AG08395 (cell line): ENCODE measurements around the gene RPS16.

Experiments used
- DNase-seq: peaks from one replicate; pipeline ENCODE4 v3.0.0; 2012; ENCODE audit warnings: mixed read lengths, low spot score

Gene RPS16

DNA sequence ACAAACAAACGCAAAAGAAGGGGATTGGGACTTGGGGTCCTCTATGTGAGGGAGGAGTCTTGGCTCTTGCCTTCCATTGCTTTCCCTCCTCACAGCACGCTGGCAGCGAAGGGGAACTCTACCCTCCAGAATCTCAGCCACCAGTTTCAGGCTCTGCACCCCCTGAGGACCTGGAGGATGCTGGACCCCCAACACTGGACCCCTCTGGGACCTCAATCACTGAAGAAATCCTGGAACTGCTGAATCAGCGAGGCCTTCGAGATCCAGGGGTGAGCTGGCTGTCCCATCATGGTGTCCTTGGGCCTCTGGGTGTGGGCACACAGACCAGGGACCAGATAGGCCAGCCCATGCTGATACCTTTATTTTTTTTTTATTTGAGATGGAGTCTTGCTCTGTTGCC is 13.7 kb downstream of the RPS16 start:
- DNase-seq, result no peak

- no peak for DNase-seq
Observed at GRCh38 chr19:39420769-39421168, 15.0 kb downstream of the RPS16 start.

GRCh38 chr19:39419003-39419402 is 16.7 kb downstream of the RPS16 start:
- DNase-seq, result no peak

DNA sequence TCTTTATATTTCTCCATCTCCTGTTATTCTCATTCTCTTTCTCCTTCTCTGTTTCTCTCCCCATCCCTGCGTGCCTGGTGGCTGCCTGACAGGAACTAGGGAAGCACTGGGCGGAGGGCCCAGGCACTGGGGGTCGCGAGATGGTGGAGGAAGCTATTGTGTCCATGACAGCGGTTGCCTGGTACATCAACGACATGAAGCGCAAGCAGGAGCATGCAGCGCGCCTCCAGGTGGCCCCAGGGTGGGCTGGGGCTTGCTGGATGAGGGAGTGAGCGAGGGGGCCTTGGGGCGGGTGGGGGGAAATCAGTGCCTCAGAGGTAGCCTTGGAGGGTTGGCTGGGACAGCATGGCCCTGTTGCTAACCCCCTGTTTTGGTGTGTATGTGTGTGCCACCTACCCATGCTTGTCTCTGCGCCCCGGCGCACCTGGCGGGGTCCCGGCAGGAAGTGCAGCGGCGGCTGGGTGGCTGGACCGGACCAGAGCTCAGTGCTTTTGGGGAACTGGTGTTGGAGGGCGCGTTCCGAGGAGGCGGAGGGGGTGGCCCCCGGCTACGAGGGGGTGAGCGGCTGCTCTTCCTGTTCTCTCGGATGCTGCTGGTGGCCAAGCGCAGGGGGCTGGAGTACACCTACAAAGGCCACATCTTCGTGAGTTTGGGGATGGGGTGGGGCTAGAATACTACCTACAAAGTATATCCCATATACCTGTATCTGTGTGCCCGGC is 18.1 kb downstream of the RPS16 start:
- DNase-seq, result no peak

DNA sequence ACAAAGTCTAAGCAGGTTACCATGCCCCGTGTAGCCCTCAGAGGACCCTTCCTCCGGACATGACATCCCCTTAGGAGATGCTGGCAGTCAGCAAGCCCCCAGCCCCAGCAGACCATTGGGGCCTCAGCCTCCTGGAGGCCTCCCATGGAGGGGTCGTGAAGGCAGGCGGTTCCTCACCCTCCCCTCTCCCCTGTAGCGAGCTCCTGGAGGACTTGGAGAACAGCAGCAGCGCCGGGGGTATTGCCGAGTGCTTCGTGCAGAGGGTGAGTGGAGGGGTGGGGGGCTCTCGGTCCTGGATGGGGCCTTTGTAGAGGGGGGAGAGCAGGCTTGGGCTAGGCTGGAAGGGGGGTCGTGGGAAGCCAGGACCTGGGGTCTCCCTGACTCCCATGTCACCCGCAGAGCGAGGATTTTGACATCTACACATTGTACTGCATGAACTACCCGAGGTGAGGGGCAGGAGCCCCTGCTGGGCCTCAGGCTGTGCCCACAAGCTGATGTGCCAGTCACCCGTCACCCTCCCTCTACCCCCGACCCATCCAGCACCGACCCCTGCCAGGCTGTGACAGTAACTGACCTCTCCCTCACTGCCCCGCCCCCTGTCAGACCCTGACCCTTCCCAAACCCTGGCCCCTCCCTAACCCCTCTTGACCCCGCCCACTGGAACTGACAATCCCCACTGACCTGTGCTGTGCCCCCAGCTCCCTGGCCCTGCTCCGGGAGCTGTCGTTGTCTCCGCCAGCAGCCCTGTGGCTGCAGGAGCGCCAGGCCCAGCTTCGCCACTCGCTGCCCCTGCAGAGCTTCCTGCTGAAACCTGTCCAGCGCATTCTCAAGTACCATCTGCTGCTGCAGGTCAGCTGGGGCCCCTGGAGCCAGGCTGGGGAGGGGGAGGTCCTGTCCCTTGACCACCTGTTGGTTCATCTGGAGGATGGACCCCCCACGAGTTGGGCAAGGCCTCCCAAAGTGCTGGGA is 19.3 kb downstream of the RPS16 start:
- DNase-seq, result no peak

- no peak for DNase-seq
Observed at GRCh38 chr19:39415111-39416046, 20.4 kb downstream of the RPS16 start.

GRCh38 chr19:39413911-39414608 is 21.7 kb downstream of the RPS16 start:
- no peak for DNase-seq

DNA sequence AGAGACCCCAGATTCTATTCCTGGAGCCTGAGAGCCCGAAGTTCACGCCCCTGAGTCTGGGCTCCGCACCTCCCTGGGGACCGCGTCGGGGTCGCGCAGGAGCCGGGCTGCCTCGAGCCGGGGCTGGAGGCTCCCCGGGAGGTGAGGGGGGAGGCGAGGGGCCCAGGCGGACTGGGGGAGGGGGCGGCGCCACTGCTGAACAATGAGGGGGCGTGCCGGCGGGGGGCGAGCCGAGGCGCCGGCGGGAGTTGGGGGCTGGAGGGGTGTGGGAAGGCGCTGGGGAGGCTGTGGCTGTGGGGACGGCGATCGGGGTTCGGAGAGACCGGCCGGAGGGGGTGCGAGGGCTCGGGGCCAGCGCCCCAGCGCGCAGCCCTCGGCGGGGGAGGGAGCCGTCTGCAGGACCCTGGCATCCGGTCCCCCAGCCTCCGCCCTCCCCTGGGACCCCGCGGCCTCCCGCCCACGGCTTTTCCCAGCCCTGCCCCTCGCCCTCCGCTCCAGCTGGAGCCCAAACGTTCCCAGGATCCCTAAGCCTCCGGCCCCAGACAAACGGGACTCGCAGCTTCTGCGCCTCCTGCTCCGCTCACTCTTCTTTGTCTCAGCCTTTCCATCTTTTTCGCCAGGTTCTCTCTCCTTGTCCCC is 22.4 kb downstream of the RPS16 start:
- peak; percentile 66 for DNase-seq

DNA sequence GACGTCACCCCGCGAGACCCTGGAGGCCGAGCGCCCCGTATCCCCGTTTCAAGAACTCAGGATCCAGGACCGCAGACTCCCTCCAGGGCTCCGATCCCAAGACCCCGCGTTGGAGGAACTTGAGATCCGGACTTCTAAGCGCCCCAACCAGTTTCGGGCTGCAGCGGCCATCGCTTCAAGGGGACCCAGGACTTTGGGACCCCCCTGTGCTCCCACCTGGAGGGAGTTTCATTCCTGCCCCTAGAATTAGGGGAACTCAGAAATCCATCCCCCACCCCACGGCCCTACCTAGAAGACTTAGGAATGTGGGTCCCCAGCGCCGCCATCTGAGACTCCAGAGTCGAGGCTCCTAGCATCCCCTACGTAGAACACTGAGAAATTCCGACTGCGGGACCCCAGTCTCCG is 22.9 kb downstream of the RPS16 start:
- DNase-seq, result no peak

- peak; percentile 97 for DNase-seq
Observed at GRCh38 chr19:39412100-39412866, 23.5 kb downstream of the RPS16 start, which contains the start of gene PLEKHG2. Gene PLEKHG2 (plus strand): TSS chr19:39412669. CDS start chr19:39414087, 1,418 bp downstream.

- DNase-seq, result peak; percentile 67
Observed at GRCh38 chr19:39411832-39412099, 24.0 kb downstream of the RPS16 start.

GRCh38 chr19:39411081-39411831 is 24.5 kb downstream of the RPS16 start:
- no peak for DNase-seq

DNA sequence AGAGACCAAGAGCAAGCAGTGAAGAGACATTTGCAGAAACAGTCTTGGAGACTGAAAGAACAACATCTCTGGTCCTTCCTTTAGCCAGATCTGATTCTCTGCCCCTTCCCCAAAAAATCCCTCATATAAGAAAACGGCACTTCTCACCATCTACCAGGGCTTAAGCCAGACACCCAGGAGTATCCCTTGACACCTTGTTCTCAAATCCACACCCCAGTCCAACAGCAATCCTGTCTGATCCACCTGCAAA is 25.0 kb downstream of the RPS16 start:
- DNase-seq, result no peak

GRCh38 chr19:39410017-39410830 is 25.5 kb downstream of the RPS16 start:
- no peak for DNase-seq

DNA sequence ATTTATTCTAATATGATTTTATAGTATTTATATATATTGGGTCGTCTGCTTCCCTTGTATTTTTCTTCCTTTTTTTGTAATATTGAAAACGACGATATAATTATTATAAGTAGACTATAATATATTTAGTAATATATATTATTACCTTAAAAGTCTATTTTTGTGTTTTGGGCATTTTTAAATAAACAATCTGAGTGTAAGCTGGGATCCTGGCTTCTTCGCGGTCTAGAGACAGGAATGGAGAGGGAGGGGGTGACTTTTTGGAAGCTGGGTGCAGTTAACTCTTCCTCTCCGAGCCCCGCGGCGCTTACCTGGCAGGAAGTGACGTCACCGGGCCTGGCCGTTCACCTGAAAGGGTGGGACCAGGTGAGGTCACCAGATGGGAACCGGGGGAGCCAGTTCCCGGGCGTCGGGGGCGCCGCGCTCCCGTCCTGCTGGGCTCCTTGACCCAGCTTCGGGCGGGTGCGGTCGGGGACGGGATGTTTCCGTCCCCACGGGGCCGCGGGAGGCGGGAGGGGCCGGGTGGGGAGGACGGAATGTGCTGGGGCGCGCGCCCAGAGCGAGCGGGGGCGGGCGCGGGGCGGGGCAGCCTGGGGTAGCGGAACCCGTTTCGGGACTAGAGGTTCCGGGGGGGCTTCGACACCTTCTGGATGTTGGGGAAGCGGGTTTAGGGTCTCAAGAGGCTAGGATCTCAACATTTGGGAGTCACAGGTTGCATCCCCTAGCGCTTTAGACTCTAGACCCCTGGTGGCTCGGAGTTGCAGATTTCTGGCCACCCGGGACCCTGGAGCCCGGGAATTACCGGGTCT is 26.3 kb downstream of the RPS16 start:
- DNase-seq, result peak; percentile 56

DNA sequence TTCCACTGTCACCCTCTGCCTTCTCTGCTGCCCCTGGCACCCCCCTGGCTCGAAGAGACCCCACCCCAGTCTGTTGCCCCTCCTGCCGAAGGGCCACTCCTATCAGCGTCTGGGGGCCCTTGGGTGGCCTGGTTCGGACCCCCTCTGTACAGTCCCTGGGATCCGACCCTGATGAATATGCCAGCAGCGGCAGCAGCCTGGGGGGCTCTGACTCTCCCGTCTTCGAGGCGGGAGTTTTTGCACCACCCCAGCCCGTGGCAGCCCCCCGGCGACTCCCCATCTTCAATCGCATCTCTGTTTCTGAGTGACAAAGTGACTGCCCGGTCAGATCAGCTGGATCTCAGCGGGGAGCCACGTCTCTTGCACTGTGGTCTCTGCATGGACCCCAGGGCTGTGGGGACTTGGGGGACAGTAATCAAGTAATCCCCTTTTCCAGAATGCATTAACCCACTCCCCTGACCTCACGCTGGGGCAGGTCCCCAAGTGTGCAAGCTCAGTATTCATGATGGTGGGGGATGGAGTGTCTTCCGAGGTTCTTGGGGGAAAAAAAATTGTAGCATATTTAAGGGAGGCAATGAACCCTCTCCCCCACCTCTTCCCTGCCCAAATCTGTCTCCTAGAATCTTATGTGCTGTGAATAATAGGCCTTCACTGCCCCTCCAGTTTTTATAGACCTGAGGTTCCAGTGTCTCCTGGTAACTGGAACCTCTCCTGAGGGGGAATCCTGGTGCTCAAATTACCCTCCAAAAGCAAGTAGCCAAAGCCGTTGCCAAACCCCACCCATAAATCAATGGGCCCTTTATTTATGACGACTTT is 27.1 kb downstream of the RPS16 start:
- DNase-seq, result no peak
